ENCODE measurements around the gene PRUNE2. TPM values are rescaled to one million over a fixed set of nuclear protein-coding genes. Genes with fewer than 3 reads are reported as not detected.

PRUNE2 gene
- total RNA-seq, 1 donor from 2014 or later, result 3.1 TPM

GRCh38 chr9:76793784-76794431 is 112.0 kb downstream of the PRUNE2 start:
- intact Hi-C loops (cut with micrococcal nuclease), result no loop called here
- Histone ChIP-seq H3K36me3 (no peaks in the 10 kb centered on the region), H3K4me1 (no peaks in the 10 kb centered on the region), H3K27ac (replicated peaks) (no peak overlapping the region), H3K27me3 (ENCODE audit: low read depth) (peaks cover 10% of the 10 kb centered on the region), H3K4me3 (no peak overlapping the region), H3K9me3 (replicated peaks) (no peaks in the 10 kb centered on the region)
- DNase-seq, result no peak
- no peak for TF ChIP-seq CTCF (IDR thresholded peaks at IDR 0.05; ENCODE audit: borderline replicate concordance)

GRCh38 chr9:76789840-76790239 is 116.1 kb downstream of the PRUNE2 start:
- intact Hi-C loops (cut with micrococcal nuclease), result no loop called here
- H3K27me3 ChIP-seq (ENCODE audit: low read depth), result no peaks in the 10 kb centered on the region
- H3K4me3 ChIP-seq, result no peak overlapping the region
- H3K9me3 ChIP-seq (replicated peaks), result no peaks in the 10 kb centered on the region
- H3K27ac ChIP-seq (replicated peaks), result no peak overlapping the region
- no peak for DNase-seq
- H3K4me1 ChIP-seq, result no peaks in the 10 kb centered on the region
- no peaks in the 10 kb centered on the region for H3K36me3 ChIP-seq
- TF ChIP-seq CTCF (IDR thresholded peaks at IDR 0.05; ENCODE audit: borderline replicate concordance), result no peak

GRCh38 chr9:76787677-76788076 is 118.2 kb downstream of the PRUNE2 start:
- H3K27me3 ChIP-seq (ENCODE audit: low read depth), result no peaks in the 10 kb centered on the region

GRCh38 chr9:76785501-76785900 is 120.4 kb downstream of the PRUNE2 start:
- no peak for DNase-seq
- no peak for TF ChIP-seq CTCF (IDR thresholded peaks at IDR 0.05; ENCODE audit: borderline replicate concordance)
- intact Hi-C loops (cut with micrococcal nuclease), result no loop called here

More at GRCh38 chr9:76787677-76788076, 118.2 kb downstream of the PRUNE2 start:
- no peaks in the 10 kb centered on the region for H3K4me1 ChIP-seq
- no peak overlapping the region for H3K27ac ChIP-seq (replicated peaks)
- H3K36me3 ChIP-seq, result no peaks in the 10 kb centered on the region
- intact Hi-C loops (cut with micrococcal nuclease), result no loop called here
- H3K4me3 ChIP-seq, result no peak overlapping the region
- no peak for TF ChIP-seq CTCF (IDR thresholded peaks at IDR 0.05; ENCODE audit: borderline replicate concordance)
- DNase-seq, result no peak
- no peaks in the 10 kb centered on the region for H3K9me3 ChIP-seq (replicated peaks)

GRCh38 chr9:76784881-76785280 is 121.0 kb downstream of the PRUNE2 start:
- no peak overlapping the region for H3K27ac ChIP-seq (replicated peaks)
- no peaks in the 10 kb centered on the region for H3K9me3 ChIP-seq (replicated peaks)
- H3K4me1 ChIP-seq, result no peaks in the 10 kb centered on the region
- no peaks in the 10 kb centered on the region for H3K36me3 ChIP-seq
- H3K4me3 ChIP-seq, result no peak overlapping the region
- intact Hi-C loops (cut with micrococcal nuclease), result no loop called here
- H3K27me3 ChIP-seq (ENCODE audit: low read depth), result no peaks in the 10 kb centered on the region
- no peak for DNase-seq
- no peak for TF ChIP-seq CTCF (IDR thresholded peaks at IDR 0.05; ENCODE audit: borderline replicate concordance)

More at GRCh38 chr9:76785501-76785900, 120.4 kb downstream of the PRUNE2 start:
- Histone ChIP-seq H3K9me3 (replicated peaks) (no peaks in the 10 kb centered on the region), H3K27ac (replicated peaks) (no peak overlapping the region), H3K4me1 (no peaks in the 10 kb centered on the region), H3K27me3 (ENCODE audit: low read depth) (no peaks in the 10 kb centered on the region), H3K4me3 (no peak overlapping the region), H3K36me3 (no peaks in the 10 kb centered on the region)
